ENCODE data around the gene TBX4. TPM values are rescaled to one million over a fixed set of nuclear protein-coding genes. Genes with fewer than 3 reads are reported as not detected.
"Not testable (repeated sequence)": the region's sequence is repeated elsewhere in the genome, so short reads cannot be mapped to it uniquely, and the experiment has no call there.

TBX4 gene
- total RNA-seq, 4 donors from 2014 or later: not detected

DNA sequence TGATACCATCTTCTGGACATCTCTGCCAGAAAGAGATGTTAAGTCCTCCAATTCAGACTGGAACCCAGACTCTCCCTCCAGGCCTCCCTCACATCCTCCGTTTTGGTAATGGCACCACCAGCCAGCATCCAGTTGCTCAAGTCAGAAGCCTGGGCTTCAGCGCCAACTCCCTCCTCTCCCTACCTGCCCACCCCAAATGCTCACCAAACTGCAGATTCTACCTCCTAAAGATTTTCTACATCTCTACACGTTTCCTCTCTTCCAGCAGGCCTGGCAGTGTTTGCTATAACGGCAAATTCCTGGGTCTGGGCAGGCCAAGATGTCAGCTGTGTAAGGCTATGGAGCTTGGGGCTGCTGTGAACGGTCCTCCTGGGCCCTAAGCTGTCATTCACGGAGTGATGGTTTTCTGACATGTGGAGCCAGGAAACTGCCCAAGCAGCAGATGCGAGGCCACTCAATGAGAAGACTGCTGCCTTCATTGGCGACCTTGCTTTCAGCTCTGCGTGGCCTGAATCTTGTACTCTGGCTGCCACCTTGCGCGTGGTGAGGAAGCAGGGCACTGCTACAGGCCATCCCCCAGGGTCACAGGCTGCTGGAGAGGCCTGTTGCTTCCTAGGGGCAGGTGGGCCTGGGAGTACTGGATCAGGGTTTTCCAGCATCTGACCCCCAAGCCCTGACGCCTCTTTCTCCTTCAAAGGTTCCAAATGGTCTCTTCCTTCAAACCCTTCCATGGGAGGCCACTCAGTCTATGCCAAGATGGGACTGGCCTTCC, 37.7 kb downstream of the TBX4 start:
- H3K4me3 ChIP-seq: no peak overlapping the region
- H3K27ac ChIP-seq: no peak overlapping the region
- DNase-seq: no peak
- H3K4me1 ChIP-seq: peaks cover 0 to 11% (median 0%) of the 10 kb centered on the region in 4 donors
- H3K27me3 ChIP-seq: no peaks in the 10 kb centered on the region
- H3K36me3 ChIP-seq: no peaks in the 10 kb centered on the region
- TF ChIP-seq, protein P1, sequence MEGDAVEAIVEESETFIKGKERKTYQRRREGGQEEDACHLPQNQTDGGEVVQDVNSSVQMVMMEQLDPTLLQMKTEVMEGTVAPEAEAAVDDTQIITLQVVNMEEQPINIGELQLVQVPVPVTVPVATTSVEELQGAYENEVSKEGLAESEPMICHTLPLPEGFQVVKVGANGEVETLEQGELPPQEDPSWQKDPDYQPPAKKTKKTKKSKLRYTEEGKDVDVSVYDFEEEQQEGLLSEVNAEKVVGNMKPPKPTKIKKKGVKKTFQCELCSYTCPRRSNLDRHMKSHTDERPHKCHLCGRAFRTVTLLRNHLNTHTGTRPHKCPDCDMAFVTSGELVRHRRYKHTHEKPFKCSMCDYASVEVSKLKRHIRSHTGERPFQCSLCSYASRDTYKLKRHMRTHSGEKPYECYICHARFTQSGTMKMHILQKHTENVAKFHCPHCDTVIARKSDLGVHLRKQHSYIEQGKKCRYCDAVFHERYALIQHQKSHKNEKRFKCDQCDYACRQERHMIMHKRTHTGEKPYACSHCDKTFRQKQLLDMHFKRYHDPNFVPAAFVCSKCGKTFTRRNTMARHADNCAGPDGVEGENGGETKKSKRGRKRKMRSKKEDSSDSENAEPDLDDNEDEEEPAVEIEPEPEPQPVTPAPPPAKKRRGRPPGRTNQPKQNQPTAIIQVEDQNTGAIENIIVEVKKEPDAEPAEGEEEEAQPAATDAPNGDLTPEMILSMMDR (IDR thresholded peaks at IDR 0.05): no peak
- no peak for TF ChIP-seq POLR2A (IDR thresholded peaks at IDR 0.05)
- H3K9me3 ChIP-seq: no peaks in the 10 kb centered on the region

DNA sequence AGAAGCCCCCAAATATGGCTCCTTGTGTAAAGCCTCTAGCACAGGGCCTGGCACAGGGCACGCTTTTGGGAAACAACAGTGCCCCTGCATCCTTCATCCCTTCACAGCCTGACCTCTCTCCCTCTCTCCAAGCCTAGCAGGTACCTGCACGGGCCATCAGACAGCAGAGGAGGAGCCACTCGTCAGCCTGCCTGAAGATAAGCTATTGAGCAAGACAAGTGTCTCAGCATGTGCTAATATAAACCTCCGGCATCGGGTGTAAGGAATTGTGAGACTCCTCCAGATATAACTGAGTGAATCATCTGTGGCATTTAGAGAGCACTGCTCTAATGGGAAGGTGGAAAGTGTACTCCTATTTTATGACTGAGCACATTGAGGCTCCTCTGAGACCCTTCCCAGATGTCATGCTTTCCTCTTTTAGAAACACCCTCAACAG, 38.3 kb downstream of the TBX4 start:
- no peaks in the 10 kb centered on the region for H3K36me3 ChIP-seq
- DNase-seq: peak in 1 of 3 donors; percentile 64
- TF ChIP-seq, protein P1 (IDR thresholded peaks at IDR 0.05): no peak
- TF ChIP-seq POLR2A (IDR thresholded peaks at IDR 0.05): no peak
- peaks cover 0 to 11% (median 0%) of the 10 kb centered on the region in 4 donors for H3K4me1 ChIP-seq
- no peaks in the 10 kb centered on the region for H3K9me3 ChIP-seq
- no peaks in the 10 kb centered on the region for H3K27me3 ChIP-seq
- H3K4me3 ChIP-seq: no peak overlapping the region
- no peak overlapping the region for H3K27ac ChIP-seq

DNA sequence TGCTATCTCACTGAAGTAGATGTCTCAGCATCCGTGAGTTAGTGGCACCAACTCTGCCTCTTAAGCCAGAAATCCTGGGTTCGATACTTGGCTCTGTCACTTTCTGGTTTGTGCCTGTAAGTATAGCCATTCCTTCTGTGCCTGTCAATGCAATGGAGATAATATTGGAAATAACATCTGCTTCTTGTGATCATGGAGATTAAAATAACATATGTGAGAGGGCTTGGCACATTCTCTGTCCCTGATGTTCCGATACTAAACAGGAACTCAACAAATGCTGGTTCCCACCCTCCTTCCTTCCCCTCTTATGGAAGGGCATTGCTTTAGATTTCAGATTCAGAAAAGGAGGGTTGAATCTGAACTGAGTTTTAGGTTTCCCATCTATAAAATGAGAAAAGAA, 39.8 kb downstream of the TBX4 start:
- Histone ChIP-seq H3K4me1 (peaks cover 0 to 11% (median 0%) of the 10 kb centered on the region in 4 donors), H3K27me3 (no peaks in the 10 kb centered on the region), H3K4me3 (no peak overlapping the region), H3K27ac (no peak overlapping the region), H3K9me3 (no peaks in the 10 kb centered on the region), H3K36me3 (no peaks in the 10 kb centered on the region)
- DNase-seq: no peak
- TF ChIP-seq POLR2A (IDR thresholded peaks at IDR 0.05): no peak
- TF ChIP-seq, protein P1 (IDR thresholded peaks at IDR 0.05): no peak

DNA sequence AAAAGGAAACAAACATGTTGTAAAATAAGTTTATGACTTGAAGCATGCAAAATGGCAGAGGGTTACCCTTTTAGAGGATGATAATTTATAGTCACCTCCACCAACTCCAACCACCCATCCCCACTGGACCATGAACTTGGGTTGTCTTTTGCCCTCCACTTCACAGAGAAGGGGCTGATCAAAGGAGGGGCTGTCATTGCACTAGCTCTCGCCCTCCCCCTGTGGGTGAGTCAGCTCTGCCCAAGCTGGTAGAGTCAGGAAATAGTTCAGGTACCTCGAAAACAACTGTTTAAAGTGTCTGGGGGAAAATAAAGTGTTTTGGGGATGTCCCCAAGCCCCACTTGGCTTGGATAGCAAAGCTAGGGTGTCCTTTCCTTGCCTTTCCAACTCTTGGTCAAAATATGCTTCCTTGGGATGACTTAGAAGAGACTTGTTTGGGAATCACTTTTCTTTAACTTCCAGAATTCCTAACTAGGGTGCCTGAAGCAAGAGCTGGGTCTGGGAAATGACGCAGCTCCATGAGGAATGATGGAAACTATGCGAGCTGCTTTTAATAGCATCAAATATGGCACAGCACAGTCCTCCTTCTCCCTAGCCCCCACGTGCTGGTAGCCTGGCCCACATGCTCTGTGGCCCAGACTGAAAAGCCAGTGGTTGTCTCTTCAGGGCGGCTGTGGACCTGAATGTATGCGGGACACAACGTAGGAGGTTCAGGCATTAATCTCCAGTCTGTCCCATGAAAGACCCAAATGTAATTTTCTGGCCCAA, 40.7 kb downstream of the TBX4 start:
- no peaks in the 10 kb centered on the region for H3K27me3 ChIP-seq
- peaks cover 0 to 11% (median 0%) of the 10 kb centered on the region in 4 donors for H3K4me1 ChIP-seq
- no peak for DNase-seq
- H3K4me3 ChIP-seq: no peak overlapping the region
- TF ChIP-seq, protein P1 (IDR thresholded peaks at IDR 0.05): no peak
- no peak for TF ChIP-seq POLR2A (IDR thresholded peaks at IDR 0.05)
- no peaks in the 10 kb centered on the region for H3K36me3 ChIP-seq
- no peaks in the 10 kb centered on the region for H3K9me3 ChIP-seq
- peak overlapping the region in 1 of 4 donors; percentile 48 for H3K27ac ChIP-seq

DNA sequence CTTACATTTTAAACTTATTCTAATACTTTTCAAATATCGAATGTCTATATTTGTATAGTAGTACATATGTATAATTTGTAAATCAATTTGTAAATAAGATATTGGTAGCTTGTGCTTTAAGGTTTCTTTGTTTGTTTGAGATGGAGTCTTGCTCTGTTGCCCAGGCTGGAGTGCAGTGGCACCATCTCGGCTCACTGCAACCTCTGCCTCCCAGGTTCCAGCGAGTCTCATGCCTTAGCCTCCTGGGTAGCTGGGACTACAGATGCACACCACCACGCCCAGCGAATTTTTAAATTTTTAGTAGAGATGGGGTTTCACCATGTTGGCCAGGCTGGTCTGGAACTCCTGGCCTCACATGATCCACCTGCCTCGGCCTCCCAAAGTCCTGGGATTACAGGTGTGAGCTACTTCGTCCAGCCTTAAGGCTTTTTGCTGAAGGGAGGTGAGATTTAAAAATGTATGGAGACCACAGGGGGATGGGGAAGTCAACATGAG, 41.7 kb downstream of the TBX4 start:
- not testable (repeated sequence) for DNase-seq, H3K27ac ChIP-seq

More for the DNA sequence above, 41.7 kb downstream of the TBX4 start:
- H3K4me1 ChIP-seq: peaks cover 0 to 11% (median 0%) of the 10 kb centered on the region in 4 donors
- H3K9me3 ChIP-seq, H3K27me3 ChIP-seq, H3K36me3 ChIP-seq, H3K4me3 ChIP-seq: not testable (repeated sequence)

All from Peyer's patch (tissue), 4 donors.